NCI-H1417 treated with DMSO at 0.1 percent for 48 hours (cell line): ENCODE measurements around the gene ARPC1B.

Source experiments
- DNase-seq: peaks from one replicate; lab custom pipeline; 2025; lab: John Stamatoyannopoulos, UW

ARPC1B gene

GRCh38 chr7:99389772-99390171 is 15.2 kb downstream of the ARPC1B start:
- DNase-seq: no peak

DNA sequence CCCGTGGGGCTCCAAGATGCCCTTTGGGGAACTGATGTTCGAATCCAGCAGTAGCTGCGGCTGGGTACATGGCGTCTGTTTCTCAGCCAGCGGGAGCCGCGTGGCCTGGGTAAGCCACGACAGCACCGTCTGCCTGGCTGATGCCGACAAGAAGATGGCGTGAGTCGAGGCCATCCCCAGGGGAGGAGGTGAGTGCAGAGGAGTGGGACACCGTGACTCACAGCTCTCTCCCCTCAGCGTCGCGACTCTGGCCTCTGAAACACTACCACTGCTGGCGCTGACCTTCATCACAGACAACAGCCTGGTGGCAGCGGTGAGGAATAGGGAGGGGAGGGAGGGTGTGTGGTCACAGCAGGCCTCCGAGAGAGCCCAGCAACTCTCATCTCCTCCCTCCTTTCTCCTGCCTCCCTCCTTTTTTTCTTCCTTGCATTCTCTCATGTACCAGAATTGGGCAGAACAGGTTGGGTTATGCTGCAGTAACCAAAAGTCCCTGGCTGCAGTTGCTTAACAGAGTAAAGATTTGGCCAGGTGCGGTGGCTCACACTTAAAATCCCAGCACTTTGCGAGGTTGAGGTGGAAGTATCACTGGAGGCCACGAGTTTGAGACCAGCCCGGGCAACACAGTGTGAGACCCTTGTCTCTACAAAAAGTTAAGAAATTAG is 16.5 kb downstream of the ARPC1B start:
- no peak for DNase-seq

DNA sequence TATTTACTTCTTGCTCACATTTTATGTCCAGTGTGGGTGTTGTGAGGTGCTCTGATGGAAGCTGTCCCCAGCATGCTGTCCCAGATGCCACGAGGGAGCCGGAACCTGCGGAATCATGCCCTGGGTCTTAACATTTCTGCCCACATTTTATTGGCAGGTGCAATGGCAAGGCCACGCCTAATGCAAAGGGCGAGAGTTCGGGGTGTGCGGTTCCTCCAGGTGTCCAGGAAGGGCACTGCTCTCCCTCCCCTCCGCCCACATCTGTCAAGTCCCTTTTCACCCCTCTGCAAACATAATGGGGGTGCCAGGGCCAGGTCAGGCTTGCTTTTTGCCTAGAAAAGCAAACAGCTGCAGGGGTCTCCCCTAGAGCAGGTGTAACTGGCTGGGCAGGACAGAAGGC is 17.5 kb downstream of the ARPC1B start:
- no peak for DNase-seq

- DNase-seq: peak; percentile 77
Observed at GRCh38 chr7:99392659-99393354, 18.3 kb downstream of the ARPC1B start.

DNA sequence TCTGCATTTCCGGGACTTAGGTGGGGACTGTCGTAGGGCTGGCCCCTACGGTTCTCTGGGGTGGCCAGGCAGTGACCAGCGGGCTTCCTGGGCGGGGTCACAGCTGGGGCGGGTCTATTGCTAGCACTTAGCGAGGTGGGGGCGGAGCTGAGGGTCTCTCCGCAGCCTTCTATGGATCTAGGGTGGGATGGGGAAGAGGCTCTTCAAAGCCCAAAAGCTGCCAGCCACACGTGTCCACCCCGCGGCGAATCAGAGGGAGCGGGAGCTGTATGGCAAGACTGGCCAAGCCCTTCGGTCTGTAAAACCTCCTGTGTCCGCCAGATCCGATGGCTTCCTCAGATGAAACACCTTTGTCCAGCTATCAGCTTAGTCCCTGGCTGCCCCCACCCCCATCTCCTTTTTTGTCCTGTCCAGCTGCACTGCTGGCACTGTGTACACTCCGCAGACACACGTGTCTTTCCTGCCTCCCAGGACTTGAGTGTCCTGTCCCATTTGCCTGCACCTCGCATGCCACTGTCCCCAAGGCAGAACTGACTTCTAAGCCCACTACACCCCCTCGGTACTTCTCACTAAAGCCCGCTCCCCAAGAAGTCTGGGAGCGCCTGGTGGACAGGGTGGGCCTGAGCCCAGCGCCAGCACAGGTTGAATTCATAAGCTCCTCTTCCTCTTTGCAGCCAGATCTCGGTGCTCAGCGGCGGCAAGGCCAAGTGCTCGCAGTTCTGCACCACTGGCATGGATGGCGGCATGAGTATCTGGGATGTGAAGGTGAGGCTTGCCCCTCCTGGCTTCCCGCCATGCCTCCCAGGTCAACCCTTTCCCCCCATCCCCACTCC is 19.0 kb downstream of the ARPC1B start:
- DNase-seq: no peak

- DNase-seq: no peak
Observed at GRCh38 chr7:99394188-99394502, 19.6 kb downstream of the ARPC1B start.

- no peak for DNase-seq
Observed at GRCh38 chr7:99395616-99396327, 21.2 kb downstream of the ARPC1B start.

GRCh38 chr7:99396418-99397296 is 22.1 kb downstream of the ARPC1B start:
- no peak for DNase-seq

GRCh38 chr7:99397297-99397983 is 22.9 kb downstream of the ARPC1B start:
- DNase-seq: no peak

DNA sequence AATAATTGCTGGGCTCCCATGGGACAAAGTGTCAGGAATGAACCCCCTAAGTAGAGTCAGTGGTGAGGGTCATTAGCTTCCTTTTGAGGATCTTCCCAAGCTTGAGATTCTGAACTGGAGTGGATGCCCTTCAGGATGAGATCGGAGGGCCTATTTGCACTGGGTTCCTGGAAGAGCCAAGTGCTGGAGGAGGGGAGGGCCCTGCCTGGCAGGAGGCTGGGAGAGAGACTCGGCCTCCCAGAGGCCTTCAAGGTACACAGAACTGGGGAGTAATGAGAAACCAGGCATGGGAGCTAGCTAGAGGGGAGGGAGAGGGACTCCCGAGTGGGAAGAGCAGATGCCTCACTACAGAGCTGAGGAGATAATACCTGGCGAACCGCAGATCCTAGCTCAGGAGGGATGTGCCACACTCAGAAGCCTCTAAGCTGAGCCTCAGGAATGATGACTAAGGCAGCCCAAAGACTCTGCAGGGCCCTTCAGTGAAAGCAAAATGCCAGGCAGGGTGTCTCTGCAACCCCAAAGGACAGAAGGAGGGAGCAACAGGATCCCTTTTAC is 24.4 kb downstream of the ARPC1B start:
- DNase-seq: no peak

DNA sequence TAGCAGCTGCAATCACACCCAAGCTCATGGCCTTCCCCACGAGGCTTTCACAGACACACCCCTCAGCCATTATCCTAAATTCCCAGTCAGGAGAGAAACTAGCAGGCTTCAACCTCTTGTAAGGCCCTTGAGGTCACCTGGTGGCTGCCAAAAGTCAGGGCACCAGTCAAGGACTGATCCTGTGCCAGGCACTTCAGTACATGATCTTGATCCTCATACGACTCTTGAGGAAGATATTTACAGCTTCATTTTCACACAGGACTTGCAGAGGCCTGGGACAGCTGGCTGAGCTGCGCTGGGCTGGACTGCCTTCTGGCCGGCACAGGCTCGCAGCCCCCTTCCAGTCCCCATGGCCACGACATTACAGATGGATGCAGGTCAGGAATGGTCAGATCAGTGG is 25.1 kb downstream of the ARPC1B start:
- DNase-seq: no peak

DNA sequence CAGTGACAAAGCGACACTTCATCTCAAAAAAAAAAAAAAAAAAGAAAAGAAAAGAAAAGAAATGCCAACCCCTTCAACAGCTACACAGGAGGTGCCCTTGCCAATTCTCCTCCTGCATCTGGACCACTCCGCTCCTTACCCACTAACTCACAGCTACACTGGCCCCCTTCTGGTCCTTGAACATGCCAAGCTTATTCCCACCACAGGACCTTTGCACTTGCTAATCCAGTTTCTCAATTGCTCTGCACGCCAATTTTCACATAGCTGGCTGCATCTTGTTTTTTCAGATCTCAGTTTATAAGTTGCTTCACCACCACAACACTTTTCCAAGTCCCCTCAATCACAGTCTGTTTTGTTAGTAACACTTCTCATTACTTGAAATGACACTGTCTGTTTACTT is 28.3 kb downstream of the ARPC1B start:
- DNase-seq: no peak

DNA sequence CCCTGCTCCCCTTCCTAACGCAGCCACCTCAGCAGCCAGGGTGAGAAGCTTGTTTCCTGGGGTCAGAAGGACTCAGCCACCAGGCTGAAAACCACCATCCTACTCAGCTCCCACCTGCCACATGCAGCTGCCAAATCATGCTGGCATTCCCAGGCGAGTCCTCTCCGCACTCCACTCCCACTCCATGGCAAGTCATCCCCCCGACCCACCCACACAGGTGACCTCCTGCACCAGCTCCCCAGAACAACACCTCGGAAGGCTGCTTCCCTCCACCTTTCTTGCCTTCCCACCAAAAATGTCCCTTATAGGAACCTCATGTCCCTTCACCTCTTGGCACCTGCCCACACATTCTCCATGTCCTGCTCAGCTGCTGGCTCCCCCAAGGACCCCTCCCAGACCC is 29.2 kb downstream of the ARPC1B start:
- DNase-seq: no peak

DNA sequence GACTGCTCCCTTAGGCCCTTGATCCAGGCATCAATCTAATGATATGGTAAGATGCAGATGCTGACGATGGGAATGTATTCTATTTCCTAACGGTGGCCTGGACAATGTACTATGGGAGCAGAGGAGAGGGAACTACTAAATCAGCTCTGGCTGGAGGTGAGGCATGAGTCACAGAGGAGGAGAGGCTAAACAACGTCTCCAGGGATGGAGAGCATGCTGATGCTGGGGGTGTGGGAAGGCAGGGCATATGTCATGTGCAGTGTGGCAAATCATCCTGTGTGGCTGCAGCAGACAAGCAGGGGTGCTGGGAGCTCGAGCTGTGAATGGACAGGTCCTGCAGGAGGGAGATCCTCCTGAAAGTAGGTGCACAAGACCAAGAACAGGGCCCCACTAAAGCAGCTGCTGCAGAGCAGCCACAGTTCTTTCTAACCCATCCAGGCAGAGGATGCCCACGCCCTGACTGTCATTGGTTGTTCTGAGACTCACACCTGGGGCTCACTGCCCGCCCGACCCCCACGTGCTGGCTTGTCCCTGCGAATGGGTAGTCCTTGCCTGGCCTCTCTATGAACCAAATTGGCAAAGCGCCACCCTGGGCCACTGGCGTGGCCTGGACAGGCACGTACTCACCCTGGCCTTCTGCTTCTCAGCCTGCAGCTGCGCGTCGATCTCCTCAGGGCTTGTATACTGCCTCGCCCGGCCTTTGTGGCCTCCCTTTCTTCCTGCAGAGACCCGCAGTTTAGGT is 29.9 kb downstream of the ARPC1B start:
- no peak for DNase-seq

- DNase-seq: no peak
Observed at GRCh38 chr7:99404977-99405320, 30.4 kb downstream of the ARPC1B start.

DNA sequence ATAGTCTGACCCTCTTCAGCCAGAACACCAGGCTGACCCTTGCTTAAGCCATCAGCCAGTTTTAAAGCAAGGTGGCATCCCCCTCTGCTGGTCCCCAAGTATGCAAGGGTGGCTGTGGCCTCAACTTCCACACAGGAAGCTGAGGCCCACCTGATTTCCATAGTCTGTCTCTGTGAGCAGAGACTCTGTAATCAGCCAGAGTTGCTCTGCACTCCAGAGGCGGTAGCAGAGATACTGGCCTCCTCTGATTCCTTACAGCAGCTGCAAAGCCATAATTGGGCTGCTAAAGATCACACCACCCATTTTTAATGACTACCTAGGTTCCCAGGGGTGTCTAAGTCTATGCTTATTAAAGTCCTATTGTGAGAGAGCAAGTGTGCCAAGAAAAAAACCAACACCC is 32.0 kb downstream of the ARPC1B start:
- no peak for DNase-seq

DNA sequence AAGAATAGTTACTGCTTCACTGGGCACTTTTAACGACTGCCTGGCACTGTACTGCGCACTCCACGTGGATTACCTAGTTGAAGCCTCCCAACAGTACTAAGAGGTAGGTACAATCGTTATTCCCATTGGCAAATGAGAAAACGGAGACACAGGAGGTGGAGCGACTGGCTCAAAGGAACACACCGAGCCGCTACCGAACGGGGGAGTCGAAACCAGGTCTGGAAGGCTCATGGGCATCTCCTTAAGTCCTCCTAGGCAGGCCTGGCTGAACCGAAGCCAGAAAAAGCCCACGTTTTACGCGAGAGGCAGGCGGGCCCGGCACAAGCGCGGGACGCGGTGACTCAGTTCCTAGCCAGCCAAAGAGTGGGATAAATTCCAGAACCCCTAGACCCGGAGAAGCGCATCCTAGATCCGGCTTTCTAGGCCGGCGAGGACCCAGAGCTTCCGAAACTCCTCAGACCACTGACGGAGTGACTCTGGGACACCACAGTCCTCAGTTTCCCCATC is 33.4 kb downstream of the ARPC1B start:
- no peak for DNase-seq

- peak; percentile 94 for DNase-seq
Observed at GRCh38 chr7:99408379-99409191, 34.1 kb downstream of the ARPC1B start, which contains the start of the genes BUD31 and PDAP1. TSS of gene BUD31 (plus strand) at chr7:99408969. CDS start at chr7:99411093, 2,124 bp downstream. TSS of gene PDAP1 (minus strand) at chr7:99408597. CDS start at chr7:99408548, 49 bp downstream.

DNA sequence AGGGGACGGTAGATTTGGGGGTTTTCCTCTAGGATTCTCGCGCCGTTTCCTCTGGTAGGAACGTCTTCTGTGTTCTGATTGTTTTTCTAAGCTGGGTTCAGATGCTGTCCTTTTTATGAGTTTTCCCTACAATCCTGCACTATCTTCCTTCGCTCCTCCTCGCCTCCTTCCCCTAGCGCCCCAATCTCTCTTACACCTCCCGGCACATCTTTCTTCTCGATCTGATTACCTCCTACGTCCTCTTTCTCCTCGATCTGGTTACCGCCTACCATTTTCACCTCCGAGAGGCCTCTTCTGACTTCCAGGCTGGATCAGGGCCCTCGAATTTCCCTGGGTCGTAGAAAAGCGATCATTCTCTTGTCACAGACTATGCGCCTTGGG is 34.7 kb downstream of the ARPC1B start:
- no peak for DNase-seq
